WTC11 (cell line): ENCODE measurements around the gene DTX1. TPM values are rescaled to one million over a fixed set of nuclear protein-coding genes. Genes with fewer than 3 reads are reported as not detected.

Source experiments
- ATAC-seq: fragments of 200-7000 bp; cut with Tn5 transposase; 2 replicates; pipeline ENCODE4 v1.10.0; 2021; ENCODE audit warnings: mild to moderate bottlenecking, moderate library complexity
- CTCF ChIA-PET: fragments of 300-600 bp; sonication (Branson Sonifier 250); formaldehyde crosslinking; loops from one replicate; lab custom pipeline; 2021; ENCODE audit warnings: antibody characterized with exemption; lab: Charles Lee
- POLR2A ChIA-PET: fragments of 350-600 bp; sonication (Branson Sonifier 250); formaldehyde crosslinking; loops from one replicate; lab custom pipeline; 2021; ENCODE audit warnings: antibody characterized with exemption; lab: Charles Lee
- DNase-seq: peaks from one replicate; pipeline ENCODE4 v3.0.0; 2021; ENCODE audit warnings: low spot score
- H3K27ac Mint-ChIP-seq: 2 replicates; pipeline ENCODE4 v1.8.0; 2021; ENCODE audit warnings: mixed read lengths
- H3K27me3 Mint-ChIP-seq: 2 replicates; pipeline ENCODE4 v1.8.0; 2021; ENCODE audit warnings: low read depth, mild to moderate bottlenecking, moderate library complexity, mixed read lengths
- H3K36me3 Mint-ChIP-seq: 2 replicates; pipeline ENCODE4 v1.8.0; 2021; ENCODE audit warnings: mixed read lengths
- H3K4me1 Mint-ChIP-seq: 2 replicates; pipeline ENCODE4 v1.8.0; 2022; ENCODE audit warnings: mixed read lengths
- H3K4me3 Mint-ChIP-seq: 2 replicates; pipeline ENCODE4 v1.8.0; 2021; ENCODE audit warnings: mild to moderate bottlenecking, moderate library complexity, mixed read lengths
- H3K9me3 Mint-ChIP-seq: 2 replicates; pipeline ENCODE4 v1.8.0; 2021; ENCODE audit warnings: mixed read lengths
- ARID4B ChIP-seq: sonication (generic); formaldehyde crosslinking; IDR thresholded peaks from 2 replicates; pipeline ENCODE4 v1.8.0; 2023; ENCODE audit warnings: missing genetic modification reagents, mild to moderate bottlenecking, borderline replicate concordance
- CREM ChIP-seq: sonication (generic); formaldehyde crosslinking; IDR thresholded peaks from 2 replicates; pipeline ENCODE4 v1.8.1; 2022; ENCODE audit warnings: mild to moderate bottlenecking, missing genetic modification reagents, moderate library complexity
- NR2C2 ChIP-seq: sonication (generic); formaldehyde crosslinking; IDR thresholded peaks from 2 replicates; pipeline ENCODE4 v1.8.0; 2022; ENCODE audit warnings: mild to moderate bottlenecking, missing genetic modification reagents
- SMAD4 ChIP-seq: sonication (generic); formaldehyde crosslinking; IDR thresholded peaks from 2 replicates; pipeline ENCODE4 v1.8.0; 2022; ENCODE audit warnings: mild to moderate bottlenecking, missing genetic modification reagents
- SOX15 ChIP-seq: fragments of 250-450 bp; sonication (Bioruptor Pico); IDR thresholded peaks from 2 replicates; pipeline ENCODE4 v1.9.0; 2021; ENCODE audit warnings: mild to moderate bottlenecking
- SP1 ChIP-seq: sonication (generic); formaldehyde crosslinking; conservative IDR thresholded peaks from 2 replicates; pipeline ENCODE4 v1.8.1; 2022; ENCODE audit warnings: missing genetic modification reagents
- ZNF138 ChIP-seq: sonication (generic); formaldehyde crosslinking; conservative IDR thresholded peaks from 2 replicates; pipeline ENCODE4 v1.8.1; 2022; ENCODE audit warnings: mild to moderate bottlenecking, moderate library complexity, missing genetic modification reagents
- ZNF396 ChIP-seq: fragments of 250-450 bp; sonication (Bioruptor Pico); IDR thresholded peaks from 2 replicates; pipeline ENCODE4 v1.8.0; 2021; ENCODE audit warnings: mild to moderate bottlenecking, moderate library complexity, borderline replicate concordance
- total RNA-seq: library from RNA; stranded (reverse); gene quantifications from 3 replicates; pipeline ENCODE4 v1.2.3, GENCODE V29; 2021
- TF ChIP-seq, protein P1 (sequence below): fragments of 250-450 bp; sonication (Bioruptor Pico); IDR thresholded peaks from 2 replicates; pipeline ENCODE4 v2.1.2; 2022; ENCODE audit warnings: mild to moderate bottlenecking, moderate library complexity
- TF ChIP-seq, protein P2 (sequence below): sonication (generic); formaldehyde crosslinking; IDR thresholded peaks from 2 replicates; pipeline ENCODE4 v1.8.1; 2023; ENCODE audit warnings: mild to moderate bottlenecking, moderate library complexity, missing genetic modification reagents

The DTX1 gene
- total RNA-seq, 1 experiment from 2014 or later, result 6.2 TPM

GRCh38 chr12:113092607-113093408, 36.3 kb downstream of the DTX1 start:
- ChIA-PET CTCF (interaction anchor here (0.5 to 3.9 kb wide), 35 partner anchors 9 to 333 kb away, joined by 3 to 37 read pairs (median 4); partner anchors contain the start of genes DDX54 and RASAL1), POLR2A (interaction anchor here (1.5 kb wide), 1 partner anchor 28 kb away, joined by 3 read pairs; no protein-coding TSS in a partner anchor)
- Mint-ChIP-seq H3K36me3 (no peaks in the 10 kb centered on the region), H3K27ac (peak overlapping the region; percentile 70), H3K9me3 (no peaks in the 10 kb centered on the region), H3K4me3 (peak overlapping the region; percentile 80), H3K4me1 (peaks cover 11% of the 10 kb centered on the region), H3K27me3 (no peaks in the 10 kb centered on the region; the same call in none of the 2 replicates)
- ATAC-seq (peak; percentile 91), DNase-seq (peak; percentile 89)
- TF ChIP-seq CREM (CRISPR knock-in tag) (no peak), SP1 (CRISPR knock-in tag) (peak; percentile 59; the same call in 1 of the 2 replicates)
- TF ChIP-seq, protein P1, sequence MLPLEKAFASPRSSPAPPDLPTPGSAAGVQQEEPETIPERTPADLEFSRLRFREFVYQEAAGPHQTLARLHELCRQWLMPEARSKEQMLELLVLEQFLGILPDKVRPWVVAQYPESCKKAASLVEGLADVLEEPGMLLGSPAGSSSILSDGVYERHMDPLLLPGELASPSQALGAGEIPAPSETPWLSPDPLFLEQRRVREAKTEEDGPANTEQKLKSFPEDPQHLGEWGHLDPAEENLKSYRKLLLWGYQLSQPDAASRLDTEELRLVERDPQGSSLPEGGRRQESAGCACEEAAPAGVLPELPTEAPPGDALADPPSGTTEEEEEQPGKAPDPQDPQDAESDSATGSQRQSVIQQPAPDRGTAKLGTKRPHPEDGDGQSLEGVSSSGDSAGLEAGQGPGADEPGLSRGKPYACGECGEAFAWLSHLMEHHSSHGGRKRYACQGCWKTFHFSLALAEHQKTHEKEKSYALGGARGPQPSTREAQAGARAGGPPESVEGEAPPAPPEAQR (CRISPR knock-in tag), result no peak

DNA sequence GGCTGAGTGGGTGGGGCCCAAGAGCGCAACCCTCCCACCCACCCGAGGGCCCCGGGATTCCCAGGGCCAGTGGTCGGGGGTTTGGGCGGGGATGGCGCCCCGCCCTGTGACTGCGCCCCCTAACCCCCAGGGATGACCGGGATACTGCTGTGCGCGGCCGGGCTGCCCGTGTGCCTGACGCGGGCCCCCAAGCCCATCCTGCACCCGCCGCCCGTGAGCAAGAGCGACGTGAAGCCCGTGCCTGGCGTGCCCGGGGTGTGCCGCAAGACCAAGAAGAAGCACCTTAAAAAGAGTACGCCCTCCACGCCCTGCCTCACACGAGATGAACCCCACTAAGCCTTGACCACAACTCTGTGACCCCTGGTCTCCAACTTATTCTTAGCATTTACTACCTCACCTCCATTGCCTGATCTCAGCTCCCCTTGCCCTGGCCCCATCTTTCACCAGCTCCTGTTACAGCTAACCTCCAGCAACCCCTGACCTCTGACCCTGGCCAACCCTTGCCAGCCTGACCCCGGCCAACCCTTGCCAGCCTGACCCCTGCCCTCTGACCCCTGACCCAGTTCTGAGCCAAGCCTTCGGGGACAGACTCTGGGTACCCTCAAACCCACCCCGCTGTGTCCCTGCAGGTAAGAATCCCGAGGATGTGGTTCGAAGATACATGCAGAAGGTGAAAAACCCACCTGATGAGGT, 37.0 kb downstream of the DTX1 start:
- Mint-ChIP-seq H3K4me3 (peak overlapping the region; percentile 57), H3K27me3 (no peaks in the 10 kb centered on the region; the same call in none of the 2 replicates), H3K27ac (no peak overlapping the region), H3K36me3 (no peaks in the 10 kb centered on the region), H3K9me3 (no peaks in the 10 kb centered on the region), H3K4me1 (peaks cover 15% of the 10 kb centered on the region)
- DNase-seq, result no peak
- ChIA-PET POLR2A (interaction anchor here (1.5 kb wide), 1 partner anchor 29 kb away, joined by 3 read pairs; no protein-coding TSS in a partner anchor), CTCF (interaction anchor here (0.5 to 3.9 kb wide), 25 partner anchors 8 to 332 kb away, joined by 3 to 37 read pairs (median 5); partner anchors contain the start of genes DDX54 and RASAL1)
- TF ChIP-seq ZNF138 (CRISPR knock-in tag), result no peak
- TF ChIP-seq NR2C2, result peak; percentile 73
- ATAC-seq, result peak; percentile 38

DNA sequence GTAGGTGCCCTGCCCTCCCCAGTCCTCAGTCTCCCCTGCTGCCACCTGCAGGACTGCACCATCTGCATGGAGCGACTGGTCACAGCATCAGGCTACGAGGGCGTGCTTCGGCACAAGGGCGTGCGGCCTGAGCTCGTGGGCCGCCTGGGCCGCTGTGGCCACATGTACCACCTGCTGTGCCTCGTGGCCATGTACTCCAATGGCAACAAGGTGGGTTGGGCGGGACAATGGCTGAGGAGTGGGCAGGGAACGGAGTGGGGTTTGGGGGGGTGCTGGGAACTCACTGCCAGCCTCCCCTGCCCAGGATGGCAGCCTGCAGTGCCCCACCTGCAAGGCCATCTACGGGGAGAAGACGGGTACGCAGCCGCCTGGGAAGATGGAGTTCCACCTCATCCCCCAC, 38.2 kb downstream of the DTX1 start:
- H3K36me3 Mint-ChIP-seq, result no peaks in the 10 kb centered on the region
- DNase-seq (no peak), ATAC-seq (no peak)
- H3K9me3 Mint-ChIP-seq, result no peaks in the 10 kb centered on the region
- ChIA-PET POLR2A (no interaction called here), CTCF (interaction anchor here (2.7 to 3.9 kb wide), 2 partner anchors 80 to 101 kb away, joined by 11 to 37 read pairs; no protein-coding TSS in a partner anchor)
- TF ChIP-seq ZNF396 (CRISPR knock-in tag) (no peak), ARID4B (CRISPR knock-in tag) (no peak), SOX15 (CRISPR knock-in tag) (no peak), SMAD4 (CRISPR knock-in tag) (no peak)
- TF ChIP-seq, protein P2, sequence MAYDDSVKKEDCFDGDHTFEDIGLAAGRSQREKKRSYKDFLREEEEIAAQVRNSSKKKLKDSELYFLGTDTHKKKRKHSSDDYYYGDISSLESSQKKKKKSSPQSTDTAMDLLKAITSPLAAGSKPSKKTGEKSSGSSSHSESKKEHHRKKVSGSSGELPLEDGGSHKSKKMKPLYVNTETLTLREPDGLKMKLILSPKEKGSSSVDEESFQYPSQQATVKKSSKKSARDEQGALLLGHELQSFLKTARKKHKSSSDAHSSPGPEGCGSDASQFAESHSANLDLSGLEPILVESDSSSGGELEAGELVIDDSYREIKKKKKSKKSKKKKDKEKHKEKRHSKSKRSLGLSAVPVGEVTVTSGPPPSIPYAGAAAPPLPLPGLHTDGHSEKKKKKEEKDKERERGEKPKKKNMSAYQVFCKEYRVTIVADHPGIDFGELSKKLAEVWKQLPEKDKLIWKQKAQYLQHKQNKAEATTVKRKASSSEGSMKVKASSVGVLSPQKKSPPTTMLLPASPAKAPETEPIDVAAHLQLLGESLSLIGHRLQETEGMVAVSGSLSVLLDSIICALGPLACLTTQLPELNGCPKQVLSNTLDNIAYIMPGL (CRISPR knock-in tag), result no peak
- H3K4me1 Mint-ChIP-seq, result peaks cover 16% of the 10 kb centered on the region
- no peak overlapping the region for H3K4me3 Mint-ChIP-seq
- H3K27me3 Mint-ChIP-seq, result no peaks in the 10 kb centered on the region; the same call in 1 of the 2 replicates
- H3K27ac Mint-ChIP-seq, result no peak overlapping the region
